ENCODE measurements around the gene DUOX1.

Gene DUOX1

GRCh38 chr15:45185903-45186770, 56.3 kb downstream of the DUOX1 start:
- no peaks in the 10 kb centered on the region for H3K9me3 ChIP-seq (ENCODE audit: control insufficient read depth, low read length)
- no peaks in the 10 kb centered on the region for H3K36me3 ChIP-seq (ENCODE audit: control insufficient read depth, insufficient read depth, low read length)
- H2AFZ ChIP-seq: peak overlapping the region; percentile 69
- H3K27me3 ChIP-seq (ENCODE audit: control insufficient read depth, insufficient read depth, low read length): no peaks in the 10 kb centered on the region
- peaks cover 2% of the 10 kb centered on the region for H3K4me1 ChIP-seq
- no peaks in the 10 kb centered on the region for H3K79me2 ChIP-seq
- no peak for TF ChIP-seq CTCF (IDR thresholded peaks at IDR 0.05)
- peak overlapping the region; percentile 6 for H3K4me2 ChIP-seq (ENCODE audit: low read length)
- H3K4me3 ChIP-seq (ENCODE audit: low read depth, low read length): no peak overlapping the region
- no peak overlapping the region for H3K9ac ChIP-seq
- peak overlapping the region; percentile 36 for H3K27ac ChIP-seq

GRCh38 chr15:45186771-45187577, 57.2 kb downstream of the DUOX1 start:
- no peak for TF ChIP-seq CTCF (IDR thresholded peaks at IDR 0.05)
- Histone ChIP-seq H3K79me2 (no peaks in the 10 kb centered on the region), H2AFZ (peak overlapping the region; percentile 69), H3K4me3 (ENCODE audit: low read depth, low read length) (no peak overlapping the region), H3K36me3 (ENCODE audit: control insufficient read depth, insufficient read depth, low read length) (no peaks in the 10 kb centered on the region), H3K4me1 (peaks cover 2% of the 10 kb centered on the region), H3K27me3 (ENCODE audit: control insufficient read depth, insufficient read depth, low read length) (no peaks in the 10 kb centered on the region), H3K27ac (peak overlapping the region; percentile 36), H3K9ac (no peak overlapping the region), H3K9me3 (ENCODE audit: control insufficient read depth, low read length) (no peaks in the 10 kb centered on the region), H3K4me2 (ENCODE audit: low read length) (peak overlapping the region; percentile 32)

GRCh38 chr15:45187578-45187893, 57.7 kb downstream of the DUOX1 start:
- peaks cover 2% of the 10 kb centered on the region for H3K4me1 ChIP-seq
- TF ChIP-seq CTCF (IDR thresholded peaks at IDR 0.05): no peak
- no peak overlapping the region for H3K4me3 ChIP-seq (ENCODE audit: low read depth, low read length)
- H3K9ac ChIP-seq: no peak overlapping the region
- H3K4me2 ChIP-seq (ENCODE audit: low read length): peak overlapping the region; percentile 32
- no peaks in the 10 kb centered on the region for H3K27me3 ChIP-seq (ENCODE audit: control insufficient read depth, insufficient read depth, low read length)
- no peaks in the 10 kb centered on the region for H3K79me2 ChIP-seq
- H3K27ac ChIP-seq: no peak overlapping the region
- H3K36me3 ChIP-seq (ENCODE audit: control insufficient read depth, insufficient read depth, low read length): no peaks in the 10 kb centered on the region
- H2AFZ ChIP-seq: peak overlapping the region; percentile 28
- H3K9me3 ChIP-seq (ENCODE audit: control insufficient read depth, low read length): no peaks in the 10 kb centered on the region

GRCh38 chr15:45187894-45188830, 58.4 kb downstream of the DUOX1 start, which contains the start of gene SHF:
TSS of gene SHF (minus strand) at chr15:45187966. CDS start at chr15:45187951, 15 bp downstream.
- H2AFZ ChIP-seq: peak within 1 kb of the TSS; percentile 82

More at GRCh38 chr15:45187894-45188830, 58.4 kb downstream of the DUOX1 start, which contains the start of gene SHF:
- Histone ChIP-seq H3K9me3 (ENCODE audit: control insufficient read depth, low read length) (no peaks in the 10 kb centered on the region), H3K27me3 (ENCODE audit: control insufficient read depth, insufficient read depth, low read length) (no peaks in the 10 kb centered on the region), H3K4me2 (ENCODE audit: low read length) (peak within 1 kb of the TSS; percentile 89), H3K27ac (no peak within 1 kb of the TSS), H3K4me3 (ENCODE audit: low read depth, low read length) (peak within 1 kb of the TSS; percentile 42), H3K9ac (no peak within 1 kb of the TSS), H3K36me3 (ENCODE audit: control insufficient read depth, insufficient read depth, low read length) (no peaks in the 10 kb centered on the region), H3K79me2 (no peaks in the 10 kb centered on the region), H3K4me1 (peaks cover 2% of the 10 kb centered on the region)
- no peak for TF ChIP-seq CTCF (IDR thresholded peaks at IDR 0.05)

Measured in parathyroid adenoma (tissue), 2 donors.